SW 1271 (cell line): ENCODE data around the gene PRDM8.

ENCODE experiments used
- DNase-seq, 2 experiments: peaks; one replicate each; lab custom pipeline; 2025; lab: John Stamatoyannopoulos, UW

Gene PRDM8

DNA sequence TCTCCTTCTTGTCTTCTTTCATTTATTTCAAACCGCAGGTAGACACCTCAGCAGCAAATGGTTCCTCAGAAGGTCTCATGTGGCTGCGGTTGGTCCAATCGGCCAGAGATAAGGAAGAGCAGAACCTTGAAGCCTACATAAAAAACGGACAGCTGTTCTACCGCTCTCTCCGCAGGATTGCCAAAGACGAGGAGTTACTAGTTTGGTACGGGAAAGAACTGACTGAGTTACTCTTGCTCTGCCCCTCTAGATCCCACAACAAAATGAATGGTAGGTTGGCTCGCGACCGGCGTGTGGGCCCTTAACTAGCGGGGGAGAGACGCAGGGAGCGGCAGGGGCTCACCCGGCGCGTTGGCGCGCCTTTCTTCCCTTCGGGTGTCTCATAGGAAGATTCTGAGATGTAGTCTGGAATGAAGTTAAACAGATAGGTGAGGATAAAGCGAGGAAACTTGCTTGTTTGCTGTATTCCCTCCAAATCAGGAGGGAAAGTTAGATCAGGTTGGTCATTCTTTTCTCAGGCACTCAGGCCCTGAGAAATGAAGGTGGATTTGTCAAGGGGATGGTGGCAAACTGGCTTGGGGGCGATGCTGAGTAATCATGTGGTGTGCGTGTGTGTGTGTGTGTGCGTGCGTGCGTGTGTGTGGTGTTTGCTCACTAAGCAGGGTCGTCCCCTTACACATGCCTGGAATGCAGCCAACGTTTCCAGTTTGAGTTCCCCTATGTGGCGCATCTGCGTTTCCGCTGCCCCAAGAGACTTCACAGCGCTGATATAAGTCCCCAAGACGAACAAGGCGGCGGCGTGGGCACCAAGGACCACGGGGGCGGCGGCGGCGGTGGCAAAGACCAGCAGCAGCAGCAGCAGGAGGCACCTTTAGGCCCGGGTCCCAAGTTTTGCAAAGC is 4.2 kb downstream of the PRDM8 start:
- DNase-seq = peak in 1 of 2 experiments; percentile 49

- DNase-seq = peak in 1 of 2 experiments; percentile 67
Measured at GRCh38 chr4:80202190-80202711, 4.9 kb downstream of the PRDM8 start.

GRCh38 chr4:80202741-80203553 is 5.6 kb downstream of the PRDM8 start:
- DNase-seq = peak; percentile 4 to 46

DNA sequence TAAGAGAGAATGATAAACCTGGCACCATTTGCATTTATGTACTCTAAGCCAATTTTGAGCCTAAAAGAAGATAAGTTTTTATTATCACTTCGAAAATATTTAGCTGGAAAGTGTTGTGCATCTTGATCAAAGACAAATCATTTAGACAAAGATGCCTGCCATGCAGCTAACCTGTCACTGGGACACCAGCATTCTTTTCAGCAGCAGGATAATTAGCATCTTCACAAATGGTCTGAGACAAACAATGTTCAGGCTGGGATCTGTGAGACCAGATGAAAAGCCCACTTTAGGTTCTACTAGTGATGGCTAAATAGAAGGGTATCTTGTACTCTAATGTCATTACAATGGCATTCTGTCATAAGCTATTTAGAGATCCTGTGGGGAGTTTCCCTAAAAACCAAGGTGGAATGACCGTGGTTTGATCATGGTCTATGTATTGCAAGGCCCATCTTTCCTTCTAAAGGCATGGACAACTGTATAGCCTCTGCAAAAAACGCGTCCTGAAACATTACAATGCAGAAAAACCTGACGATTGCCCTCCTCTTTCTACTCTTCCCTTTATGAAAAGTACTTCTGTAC is 7.2 kb downstream of the PRDM8 start:
- no peak for DNase-seq

GRCh38 chr4:80206111-80206510 is 8.8 kb downstream of the PRDM8 start:
- DNase-seq = no peak

DNA sequence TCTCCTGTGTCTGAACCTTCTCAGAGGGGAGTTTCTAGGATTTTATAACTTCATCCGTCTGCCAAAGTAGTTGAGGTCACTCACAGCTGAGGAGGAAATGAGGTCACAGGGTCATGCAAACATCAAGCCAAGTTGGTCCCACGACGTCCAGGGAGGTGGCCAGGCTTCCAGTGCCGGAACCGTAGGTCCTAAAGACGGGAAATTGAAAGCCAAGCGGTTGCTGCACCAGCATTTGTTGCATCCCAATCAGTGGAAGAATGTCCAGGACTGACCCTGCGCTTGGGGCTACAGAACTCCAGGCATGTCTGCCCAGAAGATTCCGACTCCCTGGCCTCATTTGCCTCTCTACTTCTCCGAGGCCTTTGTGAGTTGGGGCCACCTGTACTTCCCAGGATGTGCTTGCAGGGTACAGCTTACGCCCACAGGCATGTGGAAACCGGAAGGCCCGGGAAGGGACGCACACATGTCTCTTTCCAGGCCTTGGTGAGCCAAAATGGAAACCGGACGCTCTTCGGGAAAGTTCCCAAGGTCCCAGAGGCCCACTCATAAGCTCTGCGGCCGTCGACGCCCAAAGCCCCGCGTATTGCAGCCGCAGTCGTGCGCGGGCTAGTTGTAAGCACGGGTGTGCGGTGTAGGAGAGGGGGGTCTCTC is 9.3 kb downstream of the PRDM8 start:
- no peak for DNase-seq

DNA sequence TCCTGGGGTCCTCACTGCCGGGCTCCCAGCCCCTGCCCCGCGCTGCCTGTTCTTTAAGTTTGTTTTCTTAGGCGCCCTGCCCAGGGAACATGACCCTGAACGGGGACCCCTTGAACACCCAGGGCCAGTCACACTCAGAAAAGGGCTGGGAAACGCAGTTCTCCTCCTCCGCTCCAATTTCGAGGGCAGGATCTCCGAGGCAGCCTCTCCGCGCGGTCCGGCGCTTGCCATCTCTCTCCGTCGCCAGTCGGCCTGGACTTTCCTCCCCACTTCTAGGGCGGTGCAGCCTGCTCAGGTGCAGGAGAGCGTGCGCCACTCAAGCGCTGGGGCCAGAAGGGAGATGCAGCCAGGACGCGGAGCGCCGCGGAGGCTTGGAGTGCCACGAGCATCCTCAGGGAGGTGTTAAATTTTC is 9.9 kb downstream of the PRDM8 start:
- DNase-seq = no peak

- DNase-seq = no peak
Measured at GRCh38 chr4:80207664-80208063, 10.4 kb downstream of the PRDM8 start.

DNA sequence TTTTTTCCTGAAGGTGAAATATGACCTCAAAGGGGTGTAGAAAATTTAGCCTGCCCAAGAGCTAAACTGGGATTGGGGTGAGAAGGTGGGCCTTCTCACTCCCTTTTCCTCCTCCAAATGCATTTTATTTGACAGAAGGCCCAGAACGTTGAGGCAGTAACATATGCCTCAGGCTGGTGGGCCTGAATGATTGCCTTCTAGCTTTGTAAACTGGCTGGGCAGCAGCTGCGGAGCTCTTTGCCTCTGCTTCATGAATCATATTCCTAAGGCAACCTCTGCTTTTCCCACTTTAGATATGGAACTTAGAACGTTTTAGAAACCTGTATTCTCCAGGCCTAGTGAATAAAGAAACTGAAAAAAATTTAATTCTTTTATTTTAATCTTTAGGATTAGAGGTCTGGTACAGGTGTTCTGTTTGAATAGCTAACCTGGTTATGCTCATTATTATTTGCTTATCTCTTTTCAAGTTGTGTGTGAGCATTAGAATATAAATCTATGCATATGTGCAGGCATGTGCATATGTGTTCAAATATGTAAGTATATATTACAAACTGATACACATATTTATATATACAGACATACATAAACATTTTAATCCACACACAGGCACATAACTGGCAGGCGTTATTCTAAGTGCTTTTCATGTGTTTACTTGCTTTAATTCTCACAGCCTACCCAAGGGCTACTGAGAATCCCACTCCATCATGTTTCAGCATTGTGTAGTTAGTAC is 11.5 kb downstream of the PRDM8 start:
- no peak for DNase-seq

DNA sequence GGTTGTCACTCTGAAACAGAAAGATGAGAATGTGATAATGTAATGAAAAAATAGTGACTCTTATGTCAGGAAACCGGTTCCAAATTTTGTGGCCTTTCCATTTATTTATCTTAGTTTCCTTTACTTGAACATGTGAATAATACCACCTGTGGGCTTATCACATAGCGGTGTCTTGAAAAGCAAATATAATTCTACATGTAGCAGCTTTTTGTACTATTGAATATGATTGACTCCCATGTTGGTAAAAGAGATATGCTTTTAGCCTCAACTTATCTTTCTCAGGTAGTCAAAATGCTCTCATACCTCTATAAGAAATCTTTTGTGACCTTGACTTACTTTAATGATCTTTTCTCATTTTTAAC is 12.0 kb downstream of the PRDM8 start:
- no peak for DNase-seq

DNA sequence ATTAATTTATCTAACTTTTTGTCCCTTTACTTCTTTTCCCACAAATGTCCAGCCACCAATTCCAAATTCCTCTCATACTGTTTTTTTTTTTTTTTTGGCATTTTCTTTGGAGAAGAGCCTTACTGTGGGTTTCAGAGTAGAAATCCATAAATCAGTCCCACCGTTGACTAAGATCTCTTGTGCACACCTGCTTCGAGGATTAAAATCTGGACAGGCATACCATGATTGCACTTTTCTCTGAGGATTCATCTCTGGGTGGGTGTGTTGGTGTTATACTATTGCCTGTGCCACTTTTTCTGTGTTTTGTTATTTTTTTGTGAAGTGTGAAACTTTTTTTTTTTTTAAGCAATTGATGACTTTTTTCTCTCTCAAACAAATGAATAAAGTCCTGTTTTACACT is 13.2 kb downstream of the PRDM8 start:
- no peak for DNase-seq

GRCh38 chr4:80213117-80213815 is 16.0 kb downstream of the PRDM8 start:
- no peak for DNase-seq

DNA sequence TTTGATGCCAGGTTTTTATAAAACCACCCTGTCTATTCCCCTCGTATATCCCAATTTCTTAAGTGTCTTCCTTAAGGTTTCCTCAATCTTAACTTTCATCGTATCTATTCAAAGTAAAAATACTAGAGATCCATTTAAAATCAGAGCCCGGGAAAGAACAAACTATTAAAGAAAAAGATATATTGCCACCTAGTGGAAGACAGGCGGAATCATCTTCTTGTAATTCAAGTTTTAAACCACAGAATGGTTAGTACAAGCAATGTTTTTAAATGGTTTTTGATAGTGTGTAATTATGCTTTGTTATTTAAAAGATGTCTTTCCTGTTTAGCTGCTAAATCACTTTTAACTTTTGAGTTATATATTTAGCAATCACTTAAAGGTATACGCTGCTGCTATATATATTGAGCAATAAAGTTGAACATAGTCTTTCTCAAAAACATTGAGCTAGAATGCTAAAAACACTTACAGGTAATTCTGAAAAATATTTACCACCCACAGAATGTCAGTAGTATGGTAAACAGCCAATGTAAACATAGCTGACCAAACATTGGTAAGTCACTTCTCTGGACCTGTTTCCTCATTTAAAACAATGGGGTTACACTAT is 18.2 kb downstream of the PRDM8 start:
- peak in 1 of 2 experiments; percentile 58 for DNase-seq

DNA sequence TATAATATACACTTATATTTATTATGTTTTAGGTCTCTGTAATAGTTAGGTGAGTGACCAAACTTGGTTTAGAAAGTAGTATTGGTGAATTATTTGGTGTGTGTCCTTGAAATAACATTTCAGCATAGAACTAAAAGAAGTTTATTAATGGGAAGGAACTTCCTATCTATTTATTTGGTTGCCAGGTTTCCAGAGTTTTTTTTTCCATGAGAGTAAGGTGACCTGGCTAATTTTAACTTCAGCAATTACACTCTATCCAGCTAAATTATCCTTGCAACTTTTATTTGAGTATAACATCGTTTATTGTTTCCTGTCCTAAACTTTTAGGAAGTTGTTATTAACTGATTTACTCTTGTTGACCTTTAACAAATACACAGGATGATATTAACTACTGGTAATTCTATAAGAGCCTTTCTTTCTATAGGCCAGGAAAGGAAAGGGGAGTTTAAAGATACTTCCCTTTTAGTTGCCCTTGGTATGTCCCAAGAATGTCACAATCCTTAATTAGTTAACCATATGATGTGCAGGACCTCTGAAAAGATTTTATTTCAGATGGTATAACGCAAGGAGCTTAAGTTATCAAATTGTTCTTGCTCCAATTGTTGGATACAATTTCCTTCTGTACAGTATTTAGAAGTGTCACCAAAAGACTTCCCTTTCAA is 18.9 kb downstream of the PRDM8 start:
- no peak for DNase-seq

- no peak for DNase-seq
Measured at GRCh38 chr4:80219301-80220025, 22.2 kb downstream of the PRDM8 start.

DNA sequence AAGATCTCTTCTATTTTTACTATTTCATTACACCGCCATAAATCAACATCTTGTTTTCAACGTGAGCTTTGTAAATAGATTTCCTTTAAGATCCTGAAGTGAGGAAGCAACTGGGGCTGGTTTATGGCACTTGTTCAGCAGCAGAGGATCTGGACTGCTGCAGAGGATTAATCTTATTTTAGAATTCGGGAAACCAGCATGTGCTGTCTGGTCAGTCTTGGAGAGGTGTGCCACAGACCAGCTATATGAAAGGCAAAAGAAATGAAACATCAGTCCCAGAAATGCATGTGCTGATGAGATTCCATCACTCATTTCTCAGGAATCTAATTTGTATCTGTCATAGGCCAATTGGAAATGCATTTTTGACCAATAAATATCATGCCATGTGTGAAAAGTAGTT is 23.4 kb downstream of the PRDM8 start:
- DNase-seq = no peak

DNA sequence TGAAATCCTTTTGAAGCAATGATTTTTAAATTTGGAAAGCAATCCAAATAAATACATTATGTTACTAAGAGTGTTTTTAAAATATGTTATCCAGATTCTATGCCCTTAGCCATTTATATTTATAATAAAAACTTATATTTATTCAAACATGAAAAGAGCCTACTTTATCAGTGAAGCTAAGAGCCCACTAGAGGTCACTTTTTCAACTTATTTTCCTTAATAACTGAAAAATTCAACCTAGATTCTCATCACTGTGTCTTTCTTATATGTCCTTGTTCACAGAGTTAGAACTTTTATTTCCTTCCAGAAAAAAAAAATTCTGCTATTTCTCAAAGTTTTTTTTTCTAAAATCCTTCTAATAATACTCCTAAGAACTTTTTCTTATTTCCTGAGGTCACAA is 23.9 kb downstream of the PRDM8 start:
- peak in 1 of 2 experiments; percentile 49 for DNase-seq

GRCh38 chr4:80225595-80225994 is 28.3 kb downstream of the PRDM8 start:
- DNase-seq = no peak

- DNase-seq = no peak
Measured at GRCh38 chr4:80226094-80226493, 28.8 kb downstream of the PRDM8 start.
